Measurements from ENCODE around the gene BAZ2B. TPM values are rescaled to one million over a fixed set of nuclear protein-coding genes. Genes with fewer than 3 reads are reported as not detected.

The BAZ2B gene
- total and polyA plus RNA-seq, 9 of the 15 experiments (the other 6 are each of a cell fraction or from before 2014, with no cell fraction given), result 7.5 to 38.6 (median 19.8) TPM

- TF ChIP-seq RFX5 (IDR thresholded peaks at IDR 0.05; ENCODE audit: low read depth, low read length) (peak; percentile 16; the same call in 1 of the 2 replicates), ZNF239 (CRISPR knock-in tag; IDR thresholded peaks at IDR 0.05) (peak; percentile 71), TAF9B (IDR thresholded peaks at IDR 0.05; ENCODE audit: partially characterized antibody) (peak; percentile 52), IRF9 (tag; IDR thresholded peaks at IDR 0.05) (0 out of 2 replicates have a peak, but pooled peaks have one; percentile 20), TBP (optimal IDR thresholded peaks at IDR 0.05; ENCODE audit: low read depth, low read length) (peak; percentile 72), FOSL1 (tag; conservative IDR thresholded peaks at IDR 0.05) (peak; percentile 45), BACH1 (tag; IDR thresholded peaks at IDR 0.05) (peak; percentile 78), E4F1 (CRISPR knock-in tag; IDR thresholded peaks at IDR 0.05; ENCODE audit: borderline replicate concordance) (peak; percentile 65; the same call in 1 of the 2 replicates), MLLT1 (IDR thresholded peaks at IDR 0.05) (peak in 1 of 2 experiments; percentile 69; a peak in 1 of 4 replicates), ZNF75A (CRISPR knock-in tag; IDR thresholded peaks at IDR 0.05) (peak; percentile 19; the same call in 1 of the 2 replicates), NR0B1 (IDR thresholded peaks at IDR 0.05; ENCODE audit: partially characterized antibody) (no peak), CREB1 (IDR thresholded peaks at IDR 0.05) (peak; percentile 52; the same call in 1 of the 2 replicates), CREB1 (CRISPR knock-in tag; IDR thresholded peaks at IDR 0.05) (no peak), NR2C1 (IDR thresholded peaks at IDR 0.05) (peak; percentile 31; the same call in 1 of the 2 replicates), NR2C1 (tag; IDR thresholded peaks at IDR 0.05) (peak; percentile 49; the same call in 1 of the 2 replicates), ZNF124 (CRISPR knock-in tag; IDR thresholded peaks at IDR 0.05) (no peak), PYGO2 (tag; IDR thresholded peaks at IDR 0.05) (peak; percentile 64; the same call in 1 of the 2 replicates), CHD1 (IDR thresholded peaks at IDR 0.05; ENCODE audit: low read length) (peak; percentile 62), PTTG1 (tag; IDR thresholded peaks at IDR 0.05; ENCODE audit: low read depth) (peak; percentile 49; the same call in 1 of the 2 replicates), ZSCAN32 (CRISPR knock-in tag; IDR thresholded peaks at IDR 0.05) (no peak), ZNF165 (CRISPR knock-in tag; IDR thresholded peaks at IDR 0.05; ENCODE audit: borderline replicate concordance) (no peak), SMAD3 (CRISPR knock-in tag; conservative IDR thresholded peaks at IDR 0.05) (peak; percentile 76; the same call in 1 of the 2 replicates), L3MBTL2 (IDR thresholded peaks at IDR 0.05) (no peak)
Measured at GRCh38 chr2:159614534-159615366, 1.6 kb downstream of the BAZ2B start (continued).

All from K562 (cell line).